ENCODE results near the gene RFX3. TPM values are rescaled to one million over a fixed set of nuclear protein-coding genes. Genes with fewer than 3 reads are reported as not detected.

Gene RFX3
- total RNA-seq, 2 donors from 2014 or later: 27.5 to 28.2 TPM

- 93 to 97% methylated on average over 3 of the region's 3 CpGs for WGBS, 2 experiments (ENCODE audit: insufficient coverage in 1 of 2, insufficient read length in 1 of 2)
- Mint-ChIP-seq H3K27ac (no peak overlapping the region), H3K4me3 (no peak overlapping the region)
Observed at GRCh38 chr9:3247211-3247610, 278.6 kb downstream of the RFX3 start.

GRCh38 chr9:3246241-3246640 is 279.6 kb downstream of the RFX3 start:
- Histone ChIP-seq H3K9ac (ENCODE audit: extremely low read depth, low read length, poor library complexity, severe bottlenecking) (no peak overlapping the region), H3K4me1 (ENCODE audit: control insufficient read depth, insufficient read depth, low read length) (no peaks in the 10 kb centered on the region), H3K36me3 (ENCODE audit: control insufficient read depth, insufficient read depth, low read length) (no peaks in the 10 kb centered on the region), H3K4me3 (ENCODE audit: low read length) (no peak overlapping the region), H3K9me3 (ENCODE audit: control insufficient read depth, low read length) (no peaks in the 10 kb centered on the region), H3K27ac (ENCODE audit: low read depth, low read length) (no peak overlapping the region), H3K27me3 (ENCODE audit: control insufficient read depth, insufficient read depth, low read length, poor library complexity, severe bottlenecking) (no peaks in the 10 kb centered on the region)
- Mint-ChIP-seq H3K36me3 (ENCODE audit: low read depth) (peaks cover 9% of the 10 kb centered on the region), H3K4me3 (no peak overlapping the region), H3K27ac (no peak overlapping the region), H3K9me3 (no peaks in the 10 kb centered on the region), H3K27me3 (ENCODE audit: insufficient read depth) (no peaks in the 10 kb centered on the region), H3K4me1 (peaks cover 4% of the 10 kb centered on the region)
- 80% methylated on average over 3 of the region's 3 CpGs; no CpG with 5 or more reads in 1 of the 2 experiments for WGBS, 2 experiments (ENCODE audit: insufficient coverage in 1 of 2, insufficient read length in 1 of 2)
- TF ChIP-seq CTCF (conservative IDR thresholded peaks at IDR 0.05): no peak
- DNase-seq: no peak

More at GRCh38 chr9:3247211-3247610, 278.6 kb downstream of the RFX3 start:
- Mint-ChIP-seq H3K9me3 (no peaks in the 10 kb centered on the region), H3K4me1 (no peaks in the 10 kb centered on the region), H3K36me3 (ENCODE audit: low read depth) (peaks cover 13% of the 10 kb centered on the region), H3K27me3 (ENCODE audit: insufficient read depth) (no peaks in the 10 kb centered on the region)
- Histone ChIP-seq H3K27me3 (ENCODE audit: control insufficient read depth, insufficient read depth, low read length, poor library complexity, severe bottlenecking) (no peaks in the 10 kb centered on the region), H3K9ac (ENCODE audit: extremely low read depth, low read length, poor library complexity, severe bottlenecking) (no peak overlapping the region), H3K4me1 (ENCODE audit: control insufficient read depth, insufficient read depth, low read length) (no peaks in the 10 kb centered on the region), H3K36me3 (ENCODE audit: control insufficient read depth, insufficient read depth, low read length) (no peaks in the 10 kb centered on the region), H3K9me3 (ENCODE audit: control insufficient read depth, low read length) (no peaks in the 10 kb centered on the region), H3K27ac (ENCODE audit: low read depth, low read length) (no peak overlapping the region), H3K4me3 (ENCODE audit: low read length) (no peak overlapping the region)
- TF ChIP-seq CTCF (conservative IDR thresholded peaks at IDR 0.05): no peak
- DNase-seq: no peak

GRCh38 chr9:3244963-3245653 is 280.7 kb downstream of the RFX3 start:
- Mint-ChIP-seq H3K27ac (no peak overlapping the region), H3K27me3 (ENCODE audit: insufficient read depth) (no peaks in the 10 kb centered on the region)
- no peak for DNase-seq

More at GRCh38 chr9:3244963-3245653, 280.7 kb downstream of the RFX3 start:
- Histone ChIP-seq H3K36me3 (ENCODE audit: control insufficient read depth, insufficient read depth, low read length) (no peaks in the 10 kb centered on the region), H3K4me3 (ENCODE audit: low read length) (no peak overlapping the region), H3K9ac (ENCODE audit: extremely low read depth, low read length, poor library complexity, severe bottlenecking) (no peak overlapping the region), H3K27ac (ENCODE audit: low read depth, low read length) (no peak overlapping the region), H3K27me3 (ENCODE audit: control insufficient read depth, insufficient read depth, low read length, poor library complexity, severe bottlenecking) (no peaks in the 10 kb centered on the region), H3K9me3 (ENCODE audit: control insufficient read depth, low read length) (no peaks in the 10 kb centered on the region), H3K4me1 (ENCODE audit: control insufficient read depth, insufficient read depth, low read length) (no peaks in the 10 kb centered on the region)
- peaks cover 7% of the 10 kb centered on the region for H3K4me1 Mint-ChIP-seq
- TF ChIP-seq CTCF (conservative IDR thresholded peaks at IDR 0.05): no peak
- H3K9me3 Mint-ChIP-seq: no peaks in the 10 kb centered on the region
- 90 to 100% methylated on average over 2 to 5 of the region's 5 CpGs for WGBS, 2 experiments (ENCODE audit: insufficient coverage in 1 of 2, insufficient read length in 1 of 2)
- no peak overlapping the region for H3K4me3 Mint-ChIP-seq
- peaks cover 9% of the 10 kb centered on the region for H3K36me3 Mint-ChIP-seq (ENCODE audit: low read depth)
